K562 (cell line): ENCODE data around the gene TBX10. TPM values are rescaled to one million over a fixed set of nuclear protein-coding genes. Genes with fewer than 3 reads are reported as not detected.

Experiments
- BCOR ChIP-seq: fragments of 450-650 bp; IDR thresholded peaks from 2 replicates; pipeline ENCODE4 v1.6.1; 2016
- C11orf30 ChIP-seq: fragments of 450-650 bp; IDR thresholded peaks from 2 replicates; pipeline ENCODE4 v1.6.1; 2016; ENCODE audit warnings: low read depth, mild to moderate bottlenecking
- ETV1 ChIP-seq: fragments of 450-650 bp; conservative IDR thresholded peaks from 2 replicates; pipeline ENCODE4 v1.6.1; 2016; ENCODE audit warnings: missing genetic modification characterization, control low read depth, low read depth, missing compliant biosample characterization
- FIP1L1 ChIP-seq: fragments of 200-400 bp; formaldehyde crosslinking; IDR thresholded peaks from 2 replicates; pipeline ENCODE4 v1.6.1; 2018; ENCODE audit warnings: mild to moderate bottlenecking, low read depth, low read length; ENCODE audit not compliant: poor library complexity, severe bottlenecking
- HDAC2 ChIP-seq: fragments of 450-650 bp; IDR thresholded peaks from 2 replicates; pipeline ENCODE4 v1.6.1; 2016; ENCODE audit warnings: mild to moderate bottlenecking
- HMGN3 ChIP-seq: IDR thresholded peaks from 2 replicates; pipeline ENCODE4 v1.6.1; 2011; ENCODE audit warnings: borderline replicate concordance, low read depth, mild to moderate bottlenecking, mixed read lengths, low read length; ENCODE audit not compliant: insufficient read length; ENCODE audit errors: extremely low read depth
- KDM1A ChIP-seq, 2 experiments: fragments of 450-650 bp; IDR thresholded peaks; 2 replicates each; pipeline ENCODE4 v1.6.1; 2016; ENCODE audit warnings: mild to moderate bottlenecking in 2 of 2
- MTF1 ChIP-seq: fragments of 250-450 bp; sonication (Bioruptor Pico); IDR thresholded peaks from 2 replicates; pipeline ENCODE4 v1.9.0; 2021; ENCODE audit warnings: moderate library complexity, mild to moderate bottlenecking, inconsistent platforms, borderline replicate concordance
- NFIC ChIP-seq: fragments of 450-650 bp; IDR thresholded peaks from 2 replicates; pipeline ENCODE4 v1.6.1; 2017; ENCODE audit warnings: mild to moderate bottlenecking, inconsistent platforms
- NFIX ChIP-seq: fragments of 250-450 bp; sonication (Bioruptor Pico); IDR thresholded peaks from 2 replicates; pipeline ENCODE4 v1.4.0; 2020; ENCODE audit warnings: low read depth, mild to moderate bottlenecking, moderate library complexity
- PTBP1 ChIP-seq: fragments of 200-400 bp; formaldehyde crosslinking; IDR thresholded peaks from 2 replicates; pipeline ENCODE4 v1.6.1; 2017; ENCODE audit warnings: low read depth, low read length
- SMARCA5 ChIP-seq: fragments of 450-650 bp; IDR thresholded peaks from 2 replicates; pipeline ENCODE4 v1.6.1; 2016
- SP1 ChIP-seq: sonication (generic); formaldehyde crosslinking; IDR thresholded peaks from 2 replicates; pipeline ENCODE4 v1.8.1; 2022; ENCODE audit warnings: mild to moderate bottlenecking, missing genetic modification reagents
- TCF3 ChIP-seq: sonication (generic); formaldehyde crosslinking; IDR thresholded peaks from 2 replicates; pipeline ENCODE4 v1.4.0; 2020; ENCODE audit warnings: mild to moderate bottlenecking, missing genetic modification reagents
- XRCC5 ChIP-seq: fragments of 200-400 bp; formaldehyde crosslinking; IDR thresholded peaks from 2 replicates; pipeline ENCODE4 v1.6.1; 2017; ENCODE audit warnings: low read depth, mild to moderate bottlenecking, low read length
- ZNF175 ChIP-seq: fragments of 200-800 bp; sonication (Bioruptor generic); IDR thresholded peaks from 2 replicates; pipeline ENCODE4 v1.6.1; 2016; ENCODE audit warnings: low read depth, mild to moderate bottlenecking, missing genetic modification characterization, missing compliant biosample characterization
- polyA plus RNA-seq, 8 experiments: library from polyadenylated mRNA; depleted of rRNA in 4 of 8; stranded (reverse) in 5 of 8; unstranded in 3 of 8; fragments of >200 nt; fragmentation: Nextera tagmentation in 2 of 8; fragmentation: Illumina TruSeq in 1 of 8; extraction: Ambion mirVana in 2 of 8; extraction: Trizol in 1 of 8; gene quantifications; 2 replicates each; pipeline versions ENCODE4 v1.2.1 to v1.2.3, GENCODE V29; 2011 to 2014; ENCODE audit warnings: inconsistent platforms in 1 of 8, missing spikeins in 1 of 8
- total RNA-seq, 7 experiments: library from RNA; depleted of rRNA in 6 of 7; stranded (reverse); fragments of >200 nt in 6 of 7; fragmentation: Illumina TruSeq in 2 of 7; extraction: Trizol in 2 of 7; gene quantifications; 2 replicates each; pipeline versions ENCODE4 v1.2.1 to v1.2.3, GENCODE V29; 2011 to 2021; ENCODE audit warnings: low replicate concordance in 1 of 7
- TF ChIP-seq, protein P1 (sequence below): fragments of 450-650 bp; IDR thresholded peaks from 2 replicates; pipeline ENCODE4 v1.7.1; 2018; ENCODE audit warnings: mild to moderate bottlenecking, low read depth; ENCODE audit not compliant: partially characterized antibody
- TF ChIP-seq, protein P2 (sequence below): fragments of 250-450 bp; sonication (Bioruptor Pico); IDR thresholded peaks from 2 replicates; pipeline ENCODE4 v1.8.0; 2021; ENCODE audit warnings: borderline replicate concordance, mild to moderate bottlenecking, moderate library complexity; ENCODE audit not compliant: poor library complexity, severe bottlenecking
- TF ChIP-seq, protein P3 (sequence below): sonication (generic); formaldehyde crosslinking; IDR thresholded peaks from 2 replicates; pipeline ENCODE4 v1.8.0; 2022; ENCODE audit warnings: mild to moderate bottlenecking, missing genetic modification reagents

Gene TBX10
- total and polyA plus RNA-seq, 9 of the 15 experiments (the other 6 are each of a cell fraction or from before 2014, with no cell fraction given): not detected

DNA sequence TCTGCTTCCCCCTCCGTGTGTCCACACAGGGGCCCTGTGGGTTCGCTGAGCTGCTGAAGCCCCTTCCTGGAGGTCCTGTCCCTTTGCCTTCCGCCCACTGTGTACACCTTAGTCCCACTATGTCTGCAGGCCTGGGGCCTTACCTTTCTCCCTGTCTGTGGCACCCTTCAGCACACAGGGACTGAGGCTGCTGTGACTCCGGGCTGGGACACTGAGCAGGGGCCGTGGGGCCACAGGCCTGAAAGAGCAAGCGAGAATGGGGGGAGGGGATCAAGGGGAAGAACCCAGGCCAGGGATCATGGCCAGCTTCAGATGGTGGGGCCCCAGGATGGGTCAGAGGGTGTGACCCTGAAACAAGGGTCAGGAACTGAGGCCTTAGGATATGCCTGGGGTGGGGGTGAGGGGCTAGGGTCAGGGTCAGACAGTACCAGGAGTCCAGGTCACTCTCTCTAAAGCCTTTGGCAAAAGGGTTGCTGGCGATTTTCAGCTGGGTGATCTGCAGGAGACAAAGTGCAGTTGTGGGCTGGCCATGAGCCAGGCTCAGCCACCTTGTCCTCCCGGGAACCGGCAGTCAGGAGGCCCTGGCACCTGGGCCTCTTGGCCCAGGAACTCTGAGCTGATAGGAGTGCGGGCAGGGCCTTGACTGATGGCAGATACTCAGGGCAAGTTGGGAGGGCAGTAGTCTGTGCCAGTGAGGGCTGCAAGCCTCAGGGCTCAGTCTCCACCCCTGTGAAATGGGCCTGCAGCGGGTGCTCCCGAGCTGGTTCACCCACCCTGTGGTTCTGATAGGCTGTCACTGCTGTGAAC lies 7.2 kb downstream of the TBX10 start (continued):
- TF ChIP-seq KDM1A (IDR thresholded peaks at IDR 0.05) (peak; percentile 34 to 78; a peak in 3 of 4 replicates), NFIC (peak; percentile 48), XRCC5 (no peak), PTBP1 (0 out of 2 replicates have a peak, but pooled peaks have one; percentile 41), C11orf30 (no peak), BCOR (peak; percentile 92), FIP1L1 (no peak), HMGN3 (no peak), TCF3 (no peak), NFIX (CRISPR knock-in tag) (no peak), ZNF175 (CRISPR knock-in tag) (no peak), SMARCA5 (peak; percentile 83), ETV1 (tag) (no peak), MTF1 (no peak), HDAC2 (peak; percentile 71; the same call in 1 of the 2 replicates), SP1 (CRISPR knock-in tag) (no peak)
- TF ChIP-seq, protein P1, sequence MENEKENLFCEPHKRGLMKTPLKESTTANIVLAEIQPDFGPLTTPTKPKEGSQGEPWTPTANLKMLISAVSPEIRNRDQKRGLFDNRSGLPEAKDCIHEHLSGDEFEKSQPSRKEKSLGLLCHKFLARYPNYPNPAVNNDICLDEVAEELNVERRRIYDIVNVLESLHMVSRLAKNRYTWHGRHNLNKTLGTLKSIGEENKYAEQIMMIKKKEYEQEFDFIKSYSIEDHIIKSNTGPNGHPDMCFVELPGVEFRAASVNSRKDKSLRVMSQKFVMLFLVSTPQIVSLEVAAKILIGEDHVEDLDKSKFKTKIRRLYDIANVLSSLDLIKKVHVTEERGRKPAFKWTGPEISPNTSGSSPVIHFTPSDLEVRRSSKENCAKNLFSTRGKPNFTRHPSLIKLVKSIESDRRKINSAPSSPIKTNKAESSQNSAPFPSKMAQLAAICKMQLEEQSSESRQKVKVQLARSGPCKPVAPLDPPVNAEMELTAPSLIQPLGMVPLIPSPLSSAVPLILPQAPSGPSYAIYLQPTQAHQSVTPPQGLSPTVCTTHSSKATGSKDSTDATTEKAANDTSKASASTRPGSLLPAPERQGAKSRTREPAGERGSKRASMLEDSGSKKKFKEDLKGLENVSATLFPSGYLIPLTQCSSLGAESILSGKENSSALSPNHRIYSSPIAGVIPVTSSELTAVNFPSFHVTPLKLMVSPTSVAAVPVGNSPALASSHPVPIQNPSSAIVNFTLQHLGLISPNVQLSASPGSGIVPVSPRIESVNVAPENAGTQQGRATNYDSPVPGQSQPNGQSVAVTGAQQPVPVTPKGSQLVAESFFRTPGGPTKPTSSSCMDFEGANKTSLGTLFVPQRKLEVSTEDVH: no peak
- TF ChIP-seq, protein P2, sequence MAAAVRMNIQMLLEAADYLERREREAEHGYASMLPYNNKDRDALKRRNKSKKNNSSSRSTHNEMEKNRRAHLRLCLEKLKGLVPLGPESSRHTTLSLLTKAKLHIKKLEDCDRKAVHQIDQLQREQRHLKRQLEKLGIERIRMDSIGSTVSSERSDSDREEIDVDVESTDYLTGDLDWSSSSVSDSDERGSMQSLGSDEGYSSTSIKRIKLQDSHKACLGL (CRISPR knock-in tag): no peak
- TF ChIP-seq, protein P3, sequence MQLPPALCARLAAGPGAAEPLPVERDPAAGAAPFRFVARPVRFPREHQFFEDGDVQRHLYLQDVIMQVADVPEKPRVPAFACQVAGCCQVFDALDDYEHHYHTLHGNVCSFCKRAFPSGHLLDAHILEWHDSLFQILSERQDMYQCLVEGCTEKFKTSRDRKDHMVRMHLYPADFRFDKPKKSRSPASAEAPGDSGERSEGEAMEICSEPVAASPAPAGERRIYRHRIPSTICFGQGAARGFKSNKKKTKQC (CRISPR knock-in tag): no peak
